Karpas-422 (cell line): ENCODE measurements around the gene TMEM170B. TPM values are rescaled to one million over a fixed set of nuclear protein-coding genes. Genes with fewer than 3 reads are reported as not detected.

ENCODE experiments used
- DNase-seq: peaks from one replicate; pipeline ENCODE4 v3.0.0-alpha.2; 2015
- H2AFZ ChIP-seq: fragments of 200-600 bp; sonication (generic); 2 replicates; pipeline ENCODE4 v1.6.1; 2014; ENCODE audit warnings: antibody characterized with exemption, low read length, mixed read lengths
- H3K27ac ChIP-seq: fragments of 200-600 bp; sonication (generic); 2 replicates; pipeline ENCODE4 v1.5.1; 2014; ENCODE audit warnings: mild to moderate bottlenecking, low read length, moderate library complexity
- H3K27me3 ChIP-seq: fragments of 200-600 bp; sonication (generic); 2 replicates; pipeline ENCODE4 v1.6.1; 2014; ENCODE audit warnings: low read length, mixed read lengths
- H3K36me3 ChIP-seq: fragments of 200-600 bp; sonication (generic); 2 replicates; pipeline ENCODE4 v1.6.1; 2014; ENCODE audit warnings: low read length, mixed read lengths; ENCODE audit not compliant: insufficient read depth
- H3K4me1 ChIP-seq: fragments of 200-600 bp; sonication (generic); 2 replicates; pipeline ENCODE4 v1.6.1; 2014; ENCODE audit warnings: mild to moderate bottlenecking, low read length, mixed read lengths
- H3K4me2 ChIP-seq: fragments of 200-600 bp; sonication (generic); 2 replicates; pipeline ENCODE4 v1.6.1; 2014; ENCODE audit warnings: low read length, low read depth, mild to moderate bottlenecking; ENCODE audit not compliant: poor library complexity, severe bottlenecking
- H3K4me3 ChIP-seq: fragments of 200-600 bp; sonication (generic); 2 replicates; pipeline ENCODE4 v1.5.1; 2014; ENCODE audit warnings: mild to moderate bottlenecking, antibody characterized with exemption, low read length, mixed read lengths
- H3K79me2 ChIP-seq: fragments of 200-600 bp; sonication (generic); 2 replicates; pipeline ENCODE4 v1.6.1; 2014; ENCODE audit warnings: mild to moderate bottlenecking, low read length, mixed read lengths
- H3K9ac ChIP-seq: fragments of 200-600 bp; sonication (generic); 2 replicates; pipeline ENCODE4 v1.6.0; 2014; ENCODE audit warnings: low read length
- H3K9me2 ChIP-seq: fragments of 200-600 bp; sonication (generic), shearing (Covaris generic); replicated peaks from 2 replicates; pipeline ENCODE4 v1.6.0; 2014; ENCODE audit warnings: mild to moderate bottlenecking, low read length, moderate library complexity; ENCODE audit not compliant: insufficient read depth
- H3K9me3 ChIP-seq: fragments of 300-700, 200-600 bp; sonication (generic); 2 replicates; pipeline ENCODE4 v1.6.1; 2014; ENCODE audit warnings: low read length, mixed read lengths
- H4K20me1 ChIP-seq: fragments of 200-600 bp; sonication (generic); 2 replicates; pipeline ENCODE4 v1.6.1; 2014; ENCODE audit warnings: mild to moderate bottlenecking, antibody characterized with exemption, low read length, low read depth; ENCODE audit not compliant: insufficient read depth
- total RNA-seq: library from RNA; depleted of rRNA; stranded (reverse); fragments of >200 nt; shearing (Covaris generic); gene quantifications from 2 replicates; pipeline ENCODE4 v1.2.3, GENCODE V29; 2014; ENCODE audit warnings: low replicate concordance

Gene TMEM170B
- total RNA-seq, 1 experiment from 2014 or later = 2.4 TPM

DNA sequence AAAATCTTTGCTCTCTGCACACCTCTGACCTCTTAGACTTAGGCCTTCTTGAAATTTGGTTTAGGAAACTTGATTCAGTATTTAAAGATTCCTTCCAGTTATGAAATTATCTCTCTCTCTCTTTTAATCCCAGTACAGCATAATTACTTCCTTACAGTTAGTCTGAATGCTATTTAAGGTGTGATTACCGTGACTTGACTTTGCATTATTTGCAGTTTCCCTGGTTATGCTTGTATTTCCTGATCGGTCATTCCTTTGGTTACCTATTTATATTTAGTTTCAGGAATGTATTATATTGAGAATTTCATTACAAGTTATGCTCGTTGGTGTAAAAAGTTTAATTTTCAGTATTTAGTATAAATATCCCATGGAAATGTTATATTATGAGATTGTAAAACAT is 16.3 kb downstream of the TMEM170B start:
- H3K4me2 ChIP-seq = no peak overlapping the region

DNA sequence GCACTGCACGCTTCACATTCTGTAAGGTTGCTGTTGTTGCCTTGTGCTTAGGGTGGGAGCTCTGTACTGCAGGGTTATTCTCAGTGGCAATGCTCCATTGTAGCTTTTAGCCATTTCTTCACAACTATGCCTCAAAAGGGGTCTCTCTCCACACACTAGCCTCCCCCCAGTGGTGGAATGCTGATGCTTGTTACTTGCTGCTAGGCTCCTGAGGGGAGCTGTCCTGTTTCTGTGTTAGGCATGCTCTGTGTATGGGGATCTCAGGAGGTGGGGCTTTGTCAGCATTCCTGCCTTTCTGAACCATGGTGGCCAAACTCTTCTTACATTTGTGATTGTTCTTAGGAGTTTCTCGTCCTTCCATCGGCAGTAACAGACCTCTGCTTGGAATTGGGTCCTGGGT is 18.8 kb downstream of the TMEM170B start:
- no peaks in the 10 kb centered on the region for H4K20me1 ChIP-seq
- no peaks in the 10 kb centered on the region for H3K9me3 ChIP-seq
- DNase-seq = no peak
- no peak overlapping the region for H3K27ac ChIP-seq
- H3K9me2 ChIP-seq = no peaks in the 10 kb centered on the region
- H3K9ac ChIP-seq = no peak overlapping the region
- H3K36me3 ChIP-seq = no peaks in the 10 kb centered on the region
- H3K4me2 ChIP-seq = no peak overlapping the region
- no peaks in the 10 kb centered on the region; the same call in 1 of the 2 replicates for H3K27me3 ChIP-seq
- no peak overlapping the region for H2AFZ ChIP-seq
- H3K79me2 ChIP-seq = no peaks in the 10 kb centered on the region
- no peaks in the 10 kb centered on the region for H3K4me1 ChIP-seq
- no peak overlapping the region for H3K4me3 ChIP-seq

More for the DNA sequence above, 16.3 kb downstream of the TMEM170B start:
- Histone ChIP-seq H3K9me2 (no peaks in the 10 kb centered on the region), H4K20me1 (no peaks in the 10 kb centered on the region), H3K27me3 (no peaks in the 10 kb centered on the region; the same call in 1 of the 2 replicates), H3K9me3 (no peaks in the 10 kb centered on the region), H3K4me1 (no peaks in the 10 kb centered on the region), H3K36me3 (no peaks in the 10 kb centered on the region), H3K79me2 (no peaks in the 10 kb centered on the region), H3K27ac (no peak overlapping the region), H2AFZ (no peak overlapping the region), H3K4me3 (no peak overlapping the region), H3K9ac (no peak overlapping the region)
- no peak for DNase-seq

DNA sequence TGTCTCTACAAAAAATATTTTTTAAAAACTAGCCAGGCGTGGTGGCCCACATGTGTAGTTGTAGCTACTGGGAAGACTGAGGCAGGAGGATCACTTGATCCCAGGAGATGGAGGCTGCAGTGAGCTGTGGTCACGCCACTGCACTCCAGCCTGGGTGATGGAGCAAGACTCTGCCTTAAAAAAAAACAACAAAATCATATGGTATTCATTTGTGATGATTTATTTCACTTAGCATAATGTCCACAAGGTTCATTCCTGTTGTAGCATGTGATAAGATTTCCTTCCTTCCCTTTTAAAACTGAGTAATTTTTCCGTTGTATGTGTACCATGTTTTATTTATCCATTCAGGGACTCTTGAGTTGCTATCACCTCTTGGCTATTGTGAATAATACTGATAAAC is 26.2 kb downstream of the TMEM170B start:
- 0 out of 2 replicates have a peak, but pooled peaks cover 3% of the 10 kb centered on the region for H4K20me1 ChIP-seq
- H3K4me3 ChIP-seq = no peak overlapping the region
- no peak overlapping the region for H3K9ac ChIP-seq
- no peaks in the 10 kb centered on the region for H3K27me3 ChIP-seq
- no peak overlapping the region for H3K4me2 ChIP-seq
- DNase-seq = no peak
- no peak overlapping the region for H3K27ac ChIP-seq
- no peaks in the 10 kb centered on the region for H3K36me3 ChIP-seq
- no peaks in the 10 kb centered on the region for H3K4me1 ChIP-seq
- H2AFZ ChIP-seq = no peak overlapping the region
- H3K9me3 ChIP-seq = no peaks in the 10 kb centered on the region
- no peaks in the 10 kb centered on the region for H3K9me2 ChIP-seq
- no peaks in the 10 kb centered on the region for H3K79me2 ChIP-seq

DNA sequence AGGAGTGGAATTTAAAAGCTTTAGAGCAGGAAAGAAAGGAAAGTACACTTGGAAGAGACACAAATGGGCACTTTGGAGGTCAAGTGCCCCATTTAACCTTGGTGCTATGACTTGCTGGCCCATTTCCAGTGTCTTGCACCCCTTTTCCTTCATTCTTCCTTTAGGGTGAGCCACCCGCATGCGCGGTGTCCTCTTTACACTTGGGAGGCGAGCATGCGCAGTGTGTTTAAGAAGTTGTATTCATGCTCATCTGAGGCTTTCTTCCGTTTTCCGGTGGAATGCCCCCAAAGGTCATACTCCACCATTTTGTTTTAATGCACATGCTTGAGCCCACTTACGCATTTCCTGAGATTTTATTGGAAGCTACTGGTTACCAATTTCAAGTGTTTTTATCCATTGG is 29.1 kb downstream of the TMEM170B start:
- H3K4me2 ChIP-seq = no peak overlapping the region
- H3K9me2 ChIP-seq = no peaks in the 10 kb centered on the region
- no peak overlapping the region for H3K4me3 ChIP-seq
- no peak for DNase-seq
- no peak overlapping the region for H3K27ac ChIP-seq
- H3K79me2 ChIP-seq = no peaks in the 10 kb centered on the region
- no peaks in the 10 kb centered on the region for H3K9me3 ChIP-seq
- no peaks in the 10 kb centered on the region for H3K36me3 ChIP-seq
- H3K27me3 ChIP-seq = no peaks in the 10 kb centered on the region
- no peaks in the 10 kb centered on the region for H3K4me1 ChIP-seq
- no peak overlapping the region for H2AFZ ChIP-seq
- no peak overlapping the region for H3K9ac ChIP-seq
- 0 out of 2 replicates have a peak, but pooled peaks cover 3% of the 10 kb centered on the region for H4K20me1 ChIP-seq

DNA sequence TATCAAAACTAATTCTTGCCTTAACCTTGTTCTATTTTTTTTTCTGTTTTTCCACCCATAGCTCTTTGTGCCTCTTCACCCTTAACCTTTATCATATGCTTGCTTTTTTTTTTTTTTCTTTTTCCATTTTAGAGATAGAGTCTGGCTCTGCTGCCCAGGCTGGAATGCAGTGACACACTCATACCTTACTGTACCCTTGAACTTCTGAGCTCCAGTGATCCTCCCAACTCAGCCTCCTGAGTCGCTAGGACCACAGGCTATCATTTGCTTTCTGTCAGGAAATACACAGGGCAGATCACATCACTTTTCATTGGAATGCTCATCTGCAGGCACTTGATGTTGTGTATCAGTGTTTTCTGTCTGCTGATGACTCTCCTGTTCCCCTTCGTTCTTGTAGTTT is 33.5 kb downstream of the TMEM170B start:
- Histone ChIP-seq H2AFZ (no peak overlapping the region), H3K9me3 (no peaks in the 10 kb centered on the region), H3K36me3 (no peaks in the 10 kb centered on the region), H3K27me3 (no peaks in the 10 kb centered on the region), H3K4me1 (no peaks in the 10 kb centered on the region), H3K9ac (no peak overlapping the region), H3K9me2 (no peaks in the 10 kb centered on the region), H3K4me3 (no peak overlapping the region), H3K27ac (no peak overlapping the region), H3K79me2 (no peaks in the 10 kb centered on the region), H4K20me1 (no peaks in the 10 kb centered on the region), H3K4me2 (no peak overlapping the region)
- no peak for DNase-seq

DNA sequence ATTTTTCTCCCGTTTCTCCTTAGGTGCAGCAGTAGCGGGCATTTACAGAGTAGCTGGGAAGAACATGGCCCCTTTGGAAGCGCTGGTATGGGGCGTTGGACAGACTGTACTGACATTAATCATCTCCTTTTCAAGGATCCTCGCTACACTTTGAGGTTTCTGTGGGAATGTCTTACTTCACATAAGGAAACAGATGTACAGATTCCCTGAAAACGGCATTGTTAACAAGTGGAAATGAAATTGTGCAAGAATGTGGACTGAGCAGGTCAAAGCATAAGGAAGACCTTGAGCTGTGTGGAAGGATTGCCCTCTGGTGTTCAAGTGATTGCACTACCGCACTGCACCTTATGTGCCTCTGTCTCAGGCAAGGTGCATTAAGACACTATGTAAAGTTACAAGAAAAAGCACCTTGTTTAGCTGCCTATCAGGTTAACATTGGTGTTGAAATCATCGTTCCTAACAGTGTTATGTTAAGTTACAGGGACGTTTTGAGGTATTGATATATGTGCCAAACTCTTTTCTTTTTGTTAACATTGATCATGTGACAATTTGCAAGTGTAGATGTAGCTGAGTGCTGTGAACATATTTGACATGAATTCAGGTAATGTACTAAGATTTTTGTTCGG is 38.0 kb downstream of the TMEM170B start:
- Histone ChIP-seq H2AFZ (no peak overlapping the region), H3K36me3 (no peaks in the 10 kb centered on the region), H3K4me2 (no peak overlapping the region), H3K27ac (no peak overlapping the region), H3K9ac (no peak overlapping the region), H3K9me2 (no peaks in the 10 kb centered on the region), H3K9me3 (no peaks in the 10 kb centered on the region), H3K79me2 (no peaks in the 10 kb centered on the region), H3K4me3 (no peak overlapping the region), H3K27me3 (no peaks in the 10 kb centered on the region), H3K4me1 (no peaks in the 10 kb centered on the region), H4K20me1 (no peaks in the 10 kb centered on the region)
- peak; percentile 86 for DNase-seq

DNA sequence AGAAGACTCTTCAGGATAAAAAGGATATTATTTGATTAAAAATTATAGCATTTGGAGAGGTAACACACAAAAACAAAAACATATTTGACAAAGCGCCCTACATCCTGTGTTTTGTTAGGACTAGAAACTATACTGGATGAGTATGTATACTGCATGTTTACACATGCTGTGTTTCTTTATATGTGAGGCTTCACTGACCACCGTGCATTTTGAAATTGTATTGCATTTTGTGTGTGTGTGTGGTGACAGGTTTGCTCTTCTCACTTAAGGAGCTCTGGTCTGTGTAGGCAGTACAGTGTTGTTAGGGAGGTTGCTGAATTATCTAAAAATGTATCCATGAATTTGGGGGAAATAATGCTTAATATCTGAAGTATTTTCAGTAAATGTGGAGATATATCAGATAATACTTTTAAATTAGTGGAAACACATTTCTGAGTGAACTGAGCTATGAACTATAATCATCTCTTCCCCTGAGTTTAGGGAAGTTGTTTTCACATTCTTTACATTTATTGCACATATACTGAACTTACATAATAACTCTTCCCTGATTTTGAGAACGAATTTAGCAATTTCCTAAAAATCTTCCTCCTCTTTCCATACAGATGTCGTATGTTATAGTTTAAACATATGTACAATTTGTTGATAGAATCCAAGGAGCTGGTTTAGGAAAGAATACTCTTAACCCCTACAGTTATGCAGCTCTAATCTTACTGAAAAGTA is 43.3 kb downstream of the TMEM170B start:
- DNase-seq = no peak
- Histone ChIP-seq H4K20me1 (no peaks in the 10 kb centered on the region), H3K9ac (no peak overlapping the region), H3K36me3 (no peaks in the 10 kb centered on the region), H3K9me3 (no peaks in the 10 kb centered on the region), H3K4me1 (no peaks in the 10 kb centered on the region), H3K27ac (no peak overlapping the region), H2AFZ (no peak overlapping the region), H3K79me2 (no peaks in the 10 kb centered on the region), H3K4me3 (no peak overlapping the region), H3K9me2 (no peaks in the 10 kb centered on the region), H3K4me2 (no peak overlapping the region), H3K27me3 (no peaks in the 10 kb centered on the region)

DNA sequence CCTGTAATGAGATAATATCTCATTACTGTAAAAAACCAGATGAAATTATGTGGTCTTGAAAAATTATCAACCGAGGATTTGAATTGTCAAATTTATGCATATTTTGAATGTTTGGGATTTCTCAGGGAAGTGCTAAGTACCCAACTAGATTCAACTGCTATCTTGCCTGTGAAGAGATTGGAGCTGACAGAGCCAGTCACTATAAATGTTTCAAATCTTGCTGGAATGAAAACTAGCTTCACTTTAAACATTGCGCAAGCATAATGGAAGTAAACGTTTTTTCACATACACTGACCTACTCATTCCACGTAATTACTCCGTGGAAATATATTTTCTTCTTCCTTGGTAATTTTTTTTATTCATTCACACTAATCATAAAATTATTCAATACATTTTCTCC is 46.7 kb downstream of the TMEM170B start:
- H3K79me2 ChIP-seq = no peaks in the 10 kb centered on the region
- H3K4me1 ChIP-seq = no peaks in the 10 kb centered on the region
- DNase-seq = no peak
- no peak overlapping the region for H3K4me2 ChIP-seq
- H3K9me2 ChIP-seq = no peaks in the 10 kb centered on the region
- H3K9me3 ChIP-seq = no peaks in the 10 kb centered on the region
- no peaks in the 10 kb centered on the region for H3K36me3 ChIP-seq
- H3K27ac ChIP-seq = no peak overlapping the region
- no peaks in the 10 kb centered on the region for H4K20me1 ChIP-seq
- H2AFZ ChIP-seq = no peak overlapping the region
- H3K27me3 ChIP-seq = no peaks in the 10 kb centered on the region
- no peak overlapping the region for H3K4me3 ChIP-seq
- H3K9ac ChIP-seq = no peak overlapping the region
